NCI-H1694 (cell line): ENCODE results near the gene TSPAN31.

Experiments used
- DNase-seq: peaks from one replicate; lab custom pipeline; 2025; lab: John Stamatoyannopoulos, UW

TSPAN31 gene

DNA sequence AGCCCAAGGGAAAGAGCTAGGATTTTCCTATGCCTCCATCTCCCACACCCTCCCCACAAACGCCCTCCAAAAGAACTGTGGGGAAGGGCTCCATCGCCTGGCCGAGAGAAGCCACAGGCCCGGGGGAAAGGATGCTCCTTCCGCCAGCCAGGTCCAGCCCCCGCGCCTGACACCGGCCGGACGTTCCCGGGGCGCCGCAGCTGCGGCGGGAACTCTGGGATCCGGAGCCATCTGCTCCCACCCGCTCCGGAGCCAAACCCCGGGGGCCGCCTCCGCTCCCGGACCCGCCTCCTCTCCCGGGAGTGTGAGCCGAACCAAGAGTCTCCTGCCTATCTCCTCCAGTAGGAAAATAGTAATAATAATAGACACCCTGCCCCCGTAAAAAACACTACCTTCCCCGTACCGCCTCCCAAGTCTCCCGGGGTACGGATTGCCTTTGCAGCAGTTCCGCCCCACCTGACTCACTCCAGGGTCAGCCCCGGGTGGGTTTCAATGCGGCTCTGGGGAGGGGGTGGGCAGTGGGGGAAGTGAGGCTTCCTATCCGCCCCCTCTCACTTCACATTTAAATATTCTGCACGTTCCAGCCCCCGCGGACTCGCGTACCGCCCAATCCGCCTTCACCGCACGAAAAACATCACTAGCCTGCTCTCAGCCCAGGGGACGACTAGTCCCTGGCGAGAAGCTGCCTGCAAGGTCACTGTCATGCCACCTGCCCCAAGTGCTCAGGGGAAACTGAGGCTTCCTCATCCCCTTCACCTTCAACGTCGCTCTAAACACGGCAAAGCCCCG lies 8.7 kb upstream of the TSPAN31 start:
- DNase-seq: no peak

DNA sequence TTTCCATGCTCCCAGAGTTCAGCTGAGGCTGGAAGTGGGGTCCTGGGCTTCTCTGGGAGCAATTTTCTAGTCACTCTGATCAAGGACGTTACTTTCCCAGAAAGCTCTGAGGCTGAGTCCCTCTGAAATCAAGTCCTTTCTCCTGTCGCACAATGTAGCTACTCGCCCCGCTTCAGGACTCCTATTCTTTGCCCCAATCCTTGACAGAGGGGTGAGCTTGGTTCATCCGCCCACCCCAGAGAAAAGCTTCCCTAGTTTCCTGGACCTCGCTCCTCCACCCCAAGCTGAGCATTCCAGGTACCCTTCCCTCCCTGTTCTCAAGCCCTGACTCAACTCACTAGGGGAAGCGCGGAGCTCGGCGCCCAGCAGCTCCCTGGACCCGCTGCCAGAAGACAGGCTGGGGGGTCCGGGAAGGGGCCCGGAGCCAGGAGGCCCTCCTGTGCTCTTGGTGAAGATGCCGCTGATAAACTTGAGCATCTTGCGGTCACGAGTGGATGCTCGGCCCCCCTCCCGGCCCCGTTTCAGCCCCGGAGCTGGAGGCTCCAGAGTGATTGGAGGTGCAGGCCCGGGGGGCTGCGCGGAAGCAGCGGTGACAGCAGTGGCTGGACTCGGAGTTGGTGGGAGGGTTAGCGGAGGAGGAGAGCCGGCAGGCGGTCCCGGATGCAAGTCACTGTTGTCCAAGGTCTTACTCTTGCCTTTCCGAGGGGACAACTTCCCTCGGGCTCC lies 7.9 kb upstream of the TSPAN31 start:
- DNase-seq: no peak

GRCh38 chr12:57737467-57738460 lies 7.1 kb upstream of the TSPAN31 start:
- DNase-seq: no peak

DNA sequence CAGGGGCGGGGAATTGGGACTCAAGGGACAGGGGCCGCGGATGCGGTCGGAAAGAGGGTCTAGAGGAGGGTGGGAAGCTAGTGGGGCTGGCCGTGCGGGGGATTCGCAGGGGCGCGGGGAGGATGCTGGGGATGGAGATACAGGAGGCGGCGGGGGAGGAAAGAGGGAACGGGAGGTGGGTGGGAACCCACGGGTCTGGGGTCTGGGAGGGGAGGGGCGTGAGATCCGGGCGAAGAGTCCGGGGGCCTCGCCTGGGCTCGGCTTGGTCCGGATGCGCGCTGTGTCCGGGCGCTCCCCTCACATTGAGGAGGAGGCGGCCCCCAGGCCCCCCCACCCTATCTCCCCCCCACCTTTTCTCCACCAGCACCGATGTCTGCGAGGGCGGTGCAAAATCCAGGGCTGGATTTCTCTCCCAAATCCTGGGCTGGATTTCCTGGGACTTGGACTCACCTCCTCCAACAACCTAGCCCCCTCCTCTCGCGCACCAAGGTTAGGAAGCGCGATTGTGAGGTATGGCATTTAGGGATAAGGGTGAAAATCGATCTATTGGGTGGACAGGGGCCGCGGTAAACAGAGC lies 6.1 kb upstream of the TSPAN31 start, which contains the start of gene AGAP2:
Gene AGAP2 (minus strand): TSS at position 82 of the 577 bp plus-strand sequence. CDS start 496 bp downstream, outside the sequence.
- peak; percentile 21 for DNase-seq

GRCh38 chr12:57739387-57739786 lies 5.5 kb upstream of the TSPAN31 start:
- DNase-seq: no peak

DNA sequence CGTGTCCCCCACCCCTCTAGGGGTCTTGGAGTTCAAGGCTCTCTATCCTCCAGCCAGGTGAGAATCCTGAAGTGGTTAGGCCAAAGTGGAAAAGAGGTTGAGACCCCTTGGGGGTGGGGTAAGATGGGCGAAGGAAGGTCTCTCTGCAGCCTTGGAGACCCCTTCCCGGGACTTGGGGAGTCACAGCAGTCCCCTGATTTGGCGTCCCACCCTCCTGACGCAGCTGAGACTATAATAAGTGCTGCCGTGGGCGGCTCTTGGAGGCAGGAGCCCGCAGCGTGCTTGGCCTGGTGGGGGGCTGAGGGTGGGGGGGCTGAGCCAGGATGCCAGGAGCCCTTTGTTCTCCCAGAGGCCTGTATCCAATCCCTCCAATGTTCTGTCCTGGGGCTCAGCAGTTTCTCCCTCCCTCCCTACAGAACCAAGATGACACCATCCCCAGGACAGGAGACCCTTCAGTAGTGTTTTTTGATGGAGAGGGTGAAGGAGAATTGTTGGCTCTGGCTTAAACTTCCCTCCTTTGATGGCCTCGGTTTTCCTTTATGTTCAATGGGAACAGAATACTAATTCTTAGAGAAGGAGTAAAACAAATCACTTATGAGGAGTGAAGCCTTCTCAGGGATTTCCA lies 4.8 kb upstream of the TSPAN31 start:
- DNase-seq: no peak

DNA sequence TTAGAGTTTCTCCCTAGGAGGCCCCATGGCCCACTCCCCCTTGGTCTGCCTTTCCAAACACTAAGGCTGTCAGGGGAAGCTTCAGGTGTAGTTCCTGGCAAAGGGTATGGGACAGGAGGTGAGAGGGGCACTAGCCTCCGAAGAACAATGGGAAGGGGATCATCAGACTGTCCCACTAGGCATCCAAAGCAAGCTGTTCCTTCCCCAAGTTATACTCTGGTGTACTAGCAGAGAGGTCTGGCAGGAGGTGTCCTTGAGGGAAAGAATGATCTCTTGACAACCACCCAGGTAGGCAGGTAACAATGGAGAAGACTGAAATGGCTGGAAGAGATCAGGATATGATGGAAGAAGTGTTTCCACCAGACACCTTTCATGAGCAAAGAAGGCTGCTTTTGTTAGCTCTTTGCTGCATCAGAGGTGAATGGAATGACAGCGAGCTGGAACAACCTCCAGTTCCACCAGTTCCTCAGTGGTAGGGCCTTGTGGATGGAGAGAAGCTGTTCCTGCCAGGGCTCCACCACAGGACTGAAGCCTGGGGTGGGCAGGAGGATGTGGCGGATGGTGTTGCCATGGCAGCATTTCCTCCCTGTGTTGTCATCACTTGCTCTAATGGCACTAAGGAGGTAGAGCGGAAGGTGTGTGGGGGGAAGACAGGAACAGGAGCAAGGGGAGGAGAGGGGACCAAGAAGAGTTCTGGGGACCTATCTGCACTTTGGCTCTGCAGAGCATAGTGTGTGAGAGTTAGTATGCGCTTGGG lies 4.0 kb upstream of the TSPAN31 start:
- no peak for DNase-seq

GRCh38 chr12:57741413-57741789 lies 3.4 kb upstream of the TSPAN31 start:
- no peak for DNase-seq

GRCh38 chr12:57741844-57742738 lies 2.7 kb upstream of the TSPAN31 start:
- DNase-seq: no peak

DNA sequence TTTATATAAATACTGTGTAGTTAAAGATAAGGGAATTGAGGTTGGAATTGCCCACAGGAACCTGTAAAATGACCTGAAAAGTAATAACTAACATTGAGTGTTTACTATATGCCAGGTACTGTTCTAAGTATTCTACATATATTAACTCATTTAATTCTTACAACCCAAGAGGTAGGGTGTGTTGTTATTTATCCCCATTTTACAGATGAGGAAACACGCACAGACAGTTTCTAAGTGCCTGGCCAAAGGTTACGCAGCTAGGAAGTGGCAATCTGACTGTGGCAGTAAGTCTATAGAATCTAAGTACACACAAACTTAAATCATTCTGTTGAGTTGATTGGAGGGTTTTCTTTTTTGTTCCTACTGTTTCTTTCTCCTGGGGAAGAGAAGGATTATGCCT lies 1.1 kb upstream of the TSPAN31 start:
- no peak for DNase-seq

GRCh38 chr12:57744194-57744776 lies 554 bp upstream of the TSPAN31 start:
- no peak for DNase-seq

DNA sequence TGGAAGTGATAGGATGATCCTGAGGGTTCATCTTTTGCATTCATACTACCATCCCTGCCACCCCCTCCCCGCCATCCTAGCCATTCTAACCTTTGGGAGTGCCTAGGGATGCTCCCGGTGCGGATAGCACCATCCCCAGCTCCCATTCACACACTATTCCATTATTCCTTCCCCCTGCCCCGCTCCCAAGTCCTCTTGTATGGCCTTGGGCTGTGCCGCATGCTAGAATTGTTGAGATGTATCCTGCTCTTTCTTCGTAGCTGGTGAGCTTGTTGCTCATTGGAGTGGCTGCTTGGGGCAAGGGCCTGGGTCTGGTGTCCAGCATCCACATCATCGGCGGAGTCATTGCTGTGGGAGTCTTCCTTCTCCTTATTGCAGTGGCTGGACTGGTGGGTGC lies 644 bp downstream of the TSPAN31 start:
- DNase-seq: no peak

- DNase-seq: no peak
These were observed 1.2 kb downstream of the TSPAN31 start for GRCh38 chr12:57746025-57746424.

GRCh38 chr12:57749061-57749460 lies 4.2 kb downstream of the TSPAN31 start:
- DNase-seq: no peak

DNA sequence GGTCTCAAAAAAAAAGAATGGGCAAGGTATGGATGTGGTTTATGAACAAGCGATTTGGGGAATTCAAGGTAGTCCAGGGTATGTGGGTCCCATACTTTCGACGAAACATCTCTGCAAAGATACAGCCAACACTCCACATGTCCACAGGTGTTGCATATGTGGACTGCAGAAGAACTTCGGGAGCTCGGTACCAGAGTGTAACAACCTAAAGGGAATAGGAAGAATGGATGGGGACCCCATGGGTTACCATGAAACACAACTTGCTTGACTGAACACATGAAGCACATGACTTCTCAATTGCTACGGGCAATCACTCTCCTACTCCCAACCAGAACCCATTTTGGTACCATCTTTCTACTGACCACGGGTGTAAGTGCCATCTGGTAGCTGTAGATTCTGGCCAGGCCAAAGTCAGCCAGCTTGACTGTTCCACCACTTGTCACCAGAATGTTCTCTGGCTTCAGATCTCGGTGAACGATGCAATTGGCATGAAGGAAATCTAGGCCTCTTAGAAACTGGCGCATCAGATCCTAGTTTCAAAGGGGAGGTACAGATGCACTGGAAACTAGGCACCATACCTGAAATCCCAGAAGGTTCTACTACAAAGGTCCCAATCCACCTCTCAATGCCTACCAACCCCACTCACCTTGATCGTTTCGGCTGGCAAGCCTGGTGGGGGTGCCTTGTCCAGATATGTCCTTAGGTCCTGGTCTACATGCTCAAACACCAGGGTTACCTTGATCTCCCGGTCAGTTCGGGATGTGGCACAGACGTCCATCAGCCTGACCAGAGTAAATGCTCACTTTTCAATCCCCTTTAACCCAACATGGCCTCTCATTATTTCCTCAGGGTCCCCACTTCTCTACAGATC lies 6.0 kb downstream of the TSPAN31 start:
- DNase-seq: no peak

DNA sequence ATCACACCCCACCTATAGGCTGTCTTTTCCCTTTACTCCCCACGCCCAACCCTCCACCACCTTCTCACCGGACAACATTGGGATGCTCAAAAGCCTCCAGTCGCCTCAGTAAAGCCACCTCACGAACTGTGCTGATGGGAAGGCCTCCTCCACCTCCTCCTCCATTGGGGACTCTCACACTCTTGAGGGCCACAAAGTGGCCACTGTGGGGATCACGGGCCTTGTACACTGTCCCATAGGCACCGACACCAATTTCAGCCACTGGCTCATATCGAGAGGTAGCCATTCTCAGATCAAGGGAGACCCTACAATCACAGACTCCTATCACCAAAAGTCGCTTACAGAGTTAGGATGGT lies 6.6 kb downstream of the TSPAN31 start:
- DNase-seq: no peak

DNA sequence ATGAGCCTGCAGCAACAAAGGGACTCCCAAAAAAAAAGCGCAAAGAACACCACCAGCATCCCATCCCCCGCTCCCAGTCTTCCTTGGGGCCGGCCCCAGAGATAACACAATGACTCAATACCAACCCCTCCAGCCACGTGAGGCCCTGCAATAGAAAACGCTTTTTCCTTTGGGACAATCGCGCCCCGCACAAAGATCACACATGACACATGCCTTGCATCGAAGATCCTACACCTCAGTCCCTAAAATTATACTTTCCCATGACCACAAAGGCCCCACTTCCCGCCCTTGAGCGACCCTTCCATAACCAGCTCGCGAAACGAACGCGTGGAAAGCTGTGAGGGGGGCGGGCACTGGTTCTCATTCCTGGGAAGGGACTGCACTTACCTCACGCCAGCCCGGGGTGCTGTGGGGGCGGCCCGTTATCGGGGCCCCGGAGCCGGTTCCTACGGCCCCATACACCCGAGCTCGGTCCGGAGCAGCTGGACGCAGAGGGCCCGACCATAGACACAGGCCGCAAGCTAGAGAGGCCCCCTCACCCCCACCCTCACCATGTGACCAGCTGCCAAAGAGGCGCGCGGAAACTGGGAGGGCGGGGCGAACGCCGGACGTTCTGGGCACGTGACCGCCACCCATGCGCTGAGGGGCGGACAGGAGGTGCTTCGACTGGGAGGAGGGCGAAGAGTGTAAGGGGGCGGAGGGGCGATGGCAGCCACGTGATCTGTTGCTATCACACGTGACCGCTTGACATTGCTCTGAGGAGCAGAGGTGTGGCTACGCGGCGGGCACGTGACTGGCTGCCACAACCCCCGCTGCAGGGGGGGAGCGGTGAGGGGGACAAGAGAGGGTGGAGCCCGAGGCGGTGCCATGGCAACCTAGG lies 7.2 kb downstream of the TSPAN31 start, which contains the start of gene CDK4:
Gene CDK4 (minus strand): TSS at position 523 of the 880 bp plus-strand sequence. CDS start 593 bp downstream, outside the sequence.
- DNase-seq: peak; percentile 98
